HG02884 (cell line): ENCODE results near the gene CPT1B.
"Not testable (repeated sequence)": the region's sequence is repeated elsewhere in the genome, so short reads cannot be mapped to it uniquely, and the experiment has no call there.

Experiments
- ATAC-seq: cut with Tn5 transposase; IDR thresholded peaks from one replicate; pipeline ENCODE4 v1.9.1; 2021; ENCODE audit warnings: mild to moderate bottlenecking, moderate library complexity; ENCODE audit not compliant: unreplicated experiment

Gene CPT1B

DNA sequence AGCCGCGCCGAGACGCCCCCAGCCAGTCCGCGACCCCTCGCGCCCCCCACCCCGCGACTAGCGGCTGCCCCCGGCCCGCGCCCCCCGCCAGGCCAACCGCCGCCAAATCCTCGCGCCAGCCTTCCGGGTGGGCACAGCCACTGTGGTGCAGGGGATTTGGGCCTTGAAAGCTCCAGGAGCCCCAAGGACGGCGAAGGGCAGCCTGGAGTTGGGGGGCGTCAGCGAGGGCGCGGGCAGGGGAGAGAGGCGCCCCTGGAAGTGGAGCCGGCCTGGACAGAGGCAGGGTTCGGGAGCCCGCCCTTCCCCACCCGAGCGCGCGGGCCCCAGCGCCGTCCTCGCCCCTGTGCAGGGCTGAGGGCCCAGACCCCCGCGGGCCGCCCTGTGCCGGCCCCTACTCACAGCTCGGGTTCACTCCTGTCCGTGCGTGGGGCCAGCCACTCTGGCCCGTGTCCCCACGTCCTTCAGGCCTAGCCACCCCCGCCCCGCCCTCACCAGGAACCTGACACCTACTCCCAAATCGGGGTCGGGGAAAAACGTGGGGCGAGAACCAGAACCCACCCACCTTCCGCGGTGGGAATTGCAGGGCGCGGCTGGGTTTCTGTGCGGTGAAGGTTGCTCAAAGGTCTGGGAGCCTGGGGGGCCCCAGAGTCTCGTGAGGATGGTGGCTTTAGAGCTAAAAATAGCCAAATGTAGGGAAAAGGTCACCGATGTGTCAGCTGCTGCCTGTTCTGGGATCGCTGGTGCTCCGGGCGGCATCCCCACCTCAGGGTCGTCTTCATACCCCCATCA lies at the start of gene CPT1B:
Gene CPT1B, minus strand, starts transcription at position 441 of the 789 bp plus-strand sequence. CDS start 512 bp downstream, outside the sequence.
- no peak for ATAC-seq

DNA sequence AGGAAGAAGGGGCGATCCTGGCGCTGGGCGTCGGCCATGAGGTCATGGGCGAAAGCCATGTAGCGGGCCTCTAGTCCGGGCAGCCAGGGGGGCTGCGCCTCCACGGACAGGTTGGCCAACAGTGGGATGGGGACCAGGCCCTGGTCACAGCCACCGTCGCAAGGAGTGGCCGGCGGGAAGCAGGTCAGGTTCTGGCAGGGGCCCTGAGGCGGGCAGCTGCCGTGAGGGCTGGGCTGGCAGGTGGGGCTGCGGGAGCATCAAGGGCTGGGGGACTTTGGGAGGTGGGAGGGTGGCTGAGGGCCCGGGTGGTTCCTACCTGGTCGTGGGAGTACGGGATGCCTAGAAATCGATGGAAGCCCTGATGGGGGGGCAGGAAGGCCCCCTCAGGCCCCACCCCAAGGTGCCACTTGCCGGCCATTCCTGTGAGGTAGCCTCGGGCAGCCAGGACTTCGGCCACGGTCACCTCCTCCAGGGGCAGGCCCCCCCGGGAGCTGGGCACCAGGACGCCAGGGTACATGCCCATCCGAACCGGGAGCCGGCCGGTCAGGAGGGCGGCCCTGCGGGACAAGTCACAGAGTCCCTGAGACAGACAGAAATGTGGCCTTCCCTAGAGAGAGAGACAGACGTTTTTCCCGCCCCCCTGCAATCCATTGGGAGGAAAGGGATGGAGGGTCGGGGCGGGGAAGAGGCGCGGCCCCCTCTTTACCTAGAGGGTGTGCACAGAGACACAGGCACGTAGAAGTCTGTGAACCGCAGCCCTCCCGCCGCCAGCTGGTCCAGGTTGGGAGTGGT lies 48.8 kb upstream of the CPT1B start:
- no peak for ATAC-seq

DNA sequence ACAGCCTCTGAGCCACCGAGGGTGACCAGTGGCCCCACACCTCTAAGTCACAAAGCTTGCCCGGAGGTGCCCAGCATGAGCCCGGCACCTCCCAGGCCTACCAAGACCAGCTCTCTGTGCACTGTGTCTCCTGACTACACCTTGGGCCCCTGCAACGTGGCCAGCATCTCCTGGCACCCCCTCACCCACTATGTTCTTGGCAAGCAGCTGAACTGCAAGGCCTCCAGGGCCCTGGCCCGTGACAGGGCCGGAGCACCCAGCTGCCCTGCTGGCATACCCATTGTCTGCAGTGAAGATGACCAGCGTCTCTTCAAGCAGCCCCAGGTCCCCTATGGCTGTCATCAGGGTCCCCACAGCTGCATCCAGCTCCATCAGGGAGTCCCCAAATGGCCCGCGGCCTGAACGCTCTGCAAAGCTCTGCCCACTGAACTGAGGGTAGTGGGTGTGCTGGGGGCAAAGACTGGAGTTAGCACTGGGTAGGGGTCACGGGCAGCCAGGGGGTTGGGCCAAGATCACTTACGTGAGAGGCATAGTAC lies 48.2 kb upstream of the CPT1B start:
- ATAC-seq = no peak

DNA sequence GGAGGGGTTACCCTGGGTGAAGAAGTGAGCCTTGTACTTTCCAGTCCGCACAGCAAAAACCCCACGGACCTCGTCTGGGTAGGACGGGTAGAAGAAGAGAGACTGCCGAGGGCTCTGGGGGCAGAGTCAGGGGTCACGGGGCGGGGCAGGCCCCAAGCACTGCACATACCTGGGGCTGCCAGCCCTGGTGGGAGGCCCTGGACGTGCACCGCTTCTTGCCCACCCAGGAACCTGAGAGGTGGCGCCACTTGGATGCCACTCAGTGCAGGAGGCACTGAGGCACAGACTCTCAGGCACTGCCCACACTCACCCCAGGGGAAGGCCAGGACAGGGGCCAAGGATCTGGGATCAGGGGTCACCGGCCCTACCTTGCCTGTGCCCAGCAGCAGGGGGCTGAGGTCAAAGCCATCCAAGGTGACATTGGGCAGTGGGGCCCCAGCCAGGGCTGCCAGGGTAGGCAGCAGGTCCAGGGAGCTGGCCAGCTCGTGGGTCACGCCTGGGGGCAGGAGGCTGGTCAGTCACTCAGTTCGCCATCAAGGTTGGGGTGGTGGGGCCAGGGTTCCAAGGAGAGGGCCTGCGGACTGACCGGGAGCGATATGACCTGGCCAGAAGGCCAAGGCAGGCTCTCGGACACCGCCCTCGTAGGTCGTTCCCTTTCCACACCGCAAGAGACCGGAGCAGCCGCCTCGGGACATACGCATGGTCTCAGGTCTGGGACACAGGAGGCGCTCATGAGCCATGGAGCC lies 47.5 kb upstream of the CPT1B start:
- ATAC-seq = no peak

DNA sequence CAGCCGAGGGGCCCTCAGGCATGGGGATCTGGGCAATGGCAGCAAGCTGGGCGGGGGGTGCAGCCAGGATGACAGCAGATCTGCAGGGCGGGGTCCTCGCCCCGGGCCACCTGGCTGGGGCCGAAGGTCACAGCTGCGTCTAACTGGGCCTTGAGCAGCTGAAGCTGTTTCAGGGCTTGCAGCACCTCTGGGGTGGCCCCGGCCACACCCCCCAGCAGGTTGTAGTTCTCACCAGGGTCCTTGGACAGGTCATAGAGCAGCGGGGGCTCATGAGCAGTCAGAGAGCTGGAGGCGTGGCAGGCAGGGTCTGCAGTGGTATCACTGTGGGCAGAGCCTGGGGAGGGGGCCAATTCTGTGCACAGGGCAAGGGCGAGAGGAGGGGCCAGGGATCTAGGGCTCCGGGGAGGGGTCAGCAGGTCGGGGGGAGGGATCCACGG lies 46.9 kb upstream of the CPT1B start:
- no peak for ATAC-seq

DNA sequence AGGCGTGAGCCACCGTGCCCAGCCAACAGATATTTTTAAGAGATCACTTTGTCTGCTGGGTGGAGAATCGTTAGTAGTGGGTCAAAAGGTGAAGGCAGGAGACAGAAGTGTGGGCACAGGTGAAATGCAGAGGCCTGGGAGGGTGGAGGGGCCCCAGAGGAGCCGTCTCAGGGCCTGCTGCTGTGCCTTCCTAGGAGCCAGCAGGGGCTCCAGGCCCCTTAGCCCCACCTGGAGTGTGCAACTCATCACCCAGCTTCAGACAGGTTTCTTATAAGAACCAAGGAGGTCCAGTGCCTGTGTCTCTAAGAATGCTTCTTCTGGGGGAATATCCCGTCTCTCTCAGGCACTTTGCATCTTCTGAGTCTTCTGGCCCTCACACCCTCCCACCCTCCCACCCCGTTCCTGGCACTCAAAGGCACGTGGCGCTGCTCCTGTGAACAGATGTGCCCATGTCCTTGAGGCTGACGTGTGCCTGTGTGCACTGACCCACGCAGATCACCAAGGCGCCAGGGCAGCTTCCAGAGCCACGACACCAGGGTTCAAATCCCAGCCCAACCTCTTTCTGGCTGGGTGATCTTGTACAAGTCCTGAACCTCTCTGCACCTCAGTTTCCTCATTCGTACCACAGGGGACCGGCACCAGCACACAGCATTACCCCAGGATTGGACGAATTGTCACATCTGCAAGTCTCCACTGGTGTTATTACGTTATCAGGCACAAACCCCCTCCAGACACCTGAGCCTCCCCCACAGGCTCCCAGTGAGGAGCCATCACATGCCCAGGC lies 46.3 kb upstream of the CPT1B start:
- ATAC-seq = no peak

DNA sequence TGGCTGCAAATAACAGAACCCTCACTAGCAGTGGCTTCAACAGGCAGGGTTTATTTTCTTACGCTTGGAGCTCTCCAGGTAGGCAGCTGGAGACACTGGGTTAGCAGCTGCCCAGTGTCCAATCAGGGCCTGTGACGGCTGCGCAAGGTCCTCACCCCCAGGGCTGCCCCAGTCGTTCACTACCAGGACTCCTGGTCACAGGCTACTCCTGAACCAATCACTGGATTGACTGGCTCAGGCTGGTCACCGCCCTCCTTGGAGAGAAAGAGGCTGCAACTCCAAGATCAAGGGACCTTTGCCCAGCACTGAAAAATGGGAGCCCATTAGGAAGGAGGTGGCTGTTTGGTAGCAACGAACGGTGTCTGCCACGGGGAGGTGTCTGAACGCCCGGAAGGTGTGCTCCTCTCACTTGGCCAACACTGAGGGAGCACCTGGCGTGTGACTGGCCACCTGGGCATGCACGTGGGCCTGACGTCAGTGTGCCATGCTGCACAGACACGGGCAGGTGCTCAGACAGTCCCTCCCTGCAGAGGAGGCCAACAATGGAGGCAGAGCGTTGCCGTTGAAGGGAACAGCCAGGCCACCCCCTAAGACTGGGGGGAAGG lies 44.6 kb upstream of the CPT1B start:
- no peak for ATAC-seq

DNA sequence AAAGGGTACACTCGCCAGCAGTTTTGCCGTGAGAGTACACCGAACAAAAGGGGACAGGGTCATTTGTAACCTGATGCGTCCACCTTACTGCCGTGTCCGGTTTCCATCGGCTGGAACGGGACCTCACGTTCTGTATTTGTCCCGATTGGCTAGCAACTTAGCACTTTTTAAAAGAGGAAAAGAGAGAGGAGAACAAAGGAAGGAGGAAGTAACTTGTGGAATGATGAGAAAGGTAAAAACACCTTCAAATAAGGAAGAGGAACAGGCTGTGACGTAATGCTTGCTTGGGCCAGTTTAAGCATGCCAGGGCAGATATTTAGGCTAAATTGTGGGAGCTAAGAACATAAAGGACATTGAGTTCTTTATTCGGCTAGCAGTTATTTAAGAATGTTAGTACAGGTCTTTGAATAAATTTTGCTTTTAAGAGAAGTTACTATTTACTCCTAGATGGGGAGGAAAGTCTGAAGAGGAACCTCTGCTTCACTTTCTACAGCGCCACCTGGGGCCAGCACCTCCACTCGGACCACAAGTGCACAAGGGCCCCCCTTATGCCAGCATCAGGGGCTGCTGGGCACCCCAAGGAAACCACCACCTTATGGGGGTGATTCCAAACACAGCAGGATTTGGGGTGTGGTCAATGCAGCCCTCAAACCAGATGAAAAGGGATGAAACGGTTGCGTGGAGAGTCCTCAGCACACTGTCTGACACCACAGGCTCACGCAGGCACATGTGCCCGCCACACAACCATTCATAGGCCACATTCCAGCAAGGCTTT lies 43.9 kb upstream of the CPT1B start:
- ATAC-seq = no peak

DNA sequence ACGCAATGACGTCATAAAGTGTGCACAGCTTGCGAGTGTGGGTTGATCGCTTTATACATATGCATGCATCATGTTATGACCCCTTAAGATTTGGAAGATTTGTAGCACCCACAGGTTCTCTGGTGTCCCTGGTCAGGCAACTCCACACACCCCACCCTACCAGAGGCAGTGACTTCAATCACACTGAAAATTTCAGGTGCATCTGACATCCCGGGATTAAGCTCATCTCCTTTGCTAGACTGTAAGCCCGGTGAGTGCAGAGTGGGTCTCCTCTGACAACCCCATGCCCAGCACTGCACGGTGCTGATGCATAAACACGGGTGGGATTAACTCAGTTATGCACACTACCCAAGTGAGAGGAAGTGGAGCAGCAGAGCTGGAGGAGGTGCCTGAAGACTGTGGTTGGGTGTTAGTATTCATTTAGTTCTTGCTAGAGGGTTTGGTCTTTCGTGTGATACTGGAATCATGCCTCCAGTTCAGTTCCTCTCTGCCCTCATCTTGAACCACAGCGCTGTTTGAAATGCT lies 43.2 kb upstream of the CPT1B start:
- ATAC-seq = no peak

DNA sequence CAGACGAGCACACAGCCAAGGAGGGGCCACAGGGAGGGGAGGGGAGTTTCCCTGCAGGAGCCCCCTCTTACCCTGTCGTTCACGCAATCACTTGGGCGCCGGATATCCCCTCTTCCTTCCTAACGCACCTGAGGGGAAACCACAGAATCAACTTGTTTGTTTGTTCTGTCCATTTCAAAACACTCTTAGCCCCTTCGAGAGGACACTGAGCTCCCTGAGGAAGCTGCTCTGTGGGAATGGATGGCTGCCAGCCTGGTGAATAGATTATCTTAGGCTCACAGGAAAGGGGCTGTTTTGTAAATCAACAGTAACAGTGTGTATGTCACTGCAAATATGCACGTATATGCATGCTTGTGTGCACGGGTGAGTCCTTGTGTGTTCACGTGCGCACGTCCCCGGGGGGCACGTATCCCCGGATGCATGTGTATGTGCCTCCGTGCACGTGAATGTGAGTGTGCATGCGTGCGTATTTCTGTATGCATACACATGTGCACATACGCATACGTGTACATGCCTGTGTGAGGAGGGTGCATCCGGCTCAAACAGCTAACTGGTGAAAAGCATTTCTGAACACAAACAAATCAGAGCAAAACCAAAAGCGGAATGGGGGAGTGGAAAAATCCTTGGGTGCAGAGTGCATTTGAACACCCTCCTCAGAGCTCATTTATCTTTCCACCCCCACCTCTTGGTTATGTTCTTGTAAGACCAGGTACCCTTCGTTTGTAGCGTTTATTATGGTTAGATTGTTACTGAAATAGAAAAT lies 42.5 kb upstream of the CPT1B start:
- ATAC-seq = no peak

DNA sequence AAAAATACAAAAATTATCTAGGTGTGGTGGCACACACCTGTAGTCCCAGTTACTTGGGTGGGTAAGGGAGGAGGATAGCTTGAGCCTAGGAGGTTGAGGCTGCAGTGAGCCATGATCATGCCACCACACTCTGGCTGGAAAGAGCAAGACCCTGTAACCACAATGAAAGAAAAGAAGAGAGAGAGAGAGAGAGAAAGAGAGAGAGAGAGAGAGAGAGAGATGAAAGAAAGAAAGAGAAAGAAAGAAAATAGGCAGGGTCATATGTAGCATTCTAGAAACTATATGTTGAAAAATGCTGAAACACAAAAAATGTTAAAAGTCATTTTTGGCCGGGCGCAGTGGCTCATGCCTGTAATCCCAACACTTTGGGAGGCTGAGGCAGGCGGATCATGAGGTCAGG lies 36.1 kb upstream of the CPT1B start:
- ATAC-seq = not testable (repeated sequence)

DNA sequence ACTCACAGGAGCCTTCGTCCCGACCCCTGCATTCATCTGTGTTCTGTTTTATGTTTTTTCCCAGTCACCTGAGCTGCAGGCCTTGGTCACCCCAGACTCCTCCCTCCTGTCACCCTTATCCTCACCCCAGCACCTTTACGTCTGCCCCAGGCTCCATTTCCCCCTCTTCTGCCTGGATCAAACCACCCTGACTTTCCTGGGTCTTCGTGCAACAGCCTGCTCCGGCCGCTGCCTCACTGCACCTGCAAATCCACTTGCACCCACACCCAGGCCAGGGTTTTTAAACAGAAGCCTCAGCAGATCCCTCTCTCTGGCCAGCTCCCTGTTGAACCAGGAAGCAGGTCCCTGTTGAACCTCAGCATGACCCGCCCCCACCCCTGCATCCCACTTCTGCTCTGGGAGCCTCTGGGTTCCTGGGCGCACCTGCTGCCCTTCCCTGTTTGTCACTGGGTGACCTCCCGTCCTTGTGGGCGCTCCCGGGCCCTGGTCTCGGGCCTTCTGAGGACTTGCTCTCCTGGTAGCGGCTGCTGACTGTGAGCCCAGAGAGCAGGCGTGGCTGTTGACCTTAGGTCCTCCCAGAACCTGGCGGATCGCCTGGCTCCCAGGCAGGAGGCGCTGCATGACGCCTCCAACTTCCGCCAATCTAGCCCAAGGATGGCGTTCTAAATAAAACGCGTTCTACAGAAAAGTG lies 35.2 kb upstream of the CPT1B start:
- no peak for ATAC-seq

DNA sequence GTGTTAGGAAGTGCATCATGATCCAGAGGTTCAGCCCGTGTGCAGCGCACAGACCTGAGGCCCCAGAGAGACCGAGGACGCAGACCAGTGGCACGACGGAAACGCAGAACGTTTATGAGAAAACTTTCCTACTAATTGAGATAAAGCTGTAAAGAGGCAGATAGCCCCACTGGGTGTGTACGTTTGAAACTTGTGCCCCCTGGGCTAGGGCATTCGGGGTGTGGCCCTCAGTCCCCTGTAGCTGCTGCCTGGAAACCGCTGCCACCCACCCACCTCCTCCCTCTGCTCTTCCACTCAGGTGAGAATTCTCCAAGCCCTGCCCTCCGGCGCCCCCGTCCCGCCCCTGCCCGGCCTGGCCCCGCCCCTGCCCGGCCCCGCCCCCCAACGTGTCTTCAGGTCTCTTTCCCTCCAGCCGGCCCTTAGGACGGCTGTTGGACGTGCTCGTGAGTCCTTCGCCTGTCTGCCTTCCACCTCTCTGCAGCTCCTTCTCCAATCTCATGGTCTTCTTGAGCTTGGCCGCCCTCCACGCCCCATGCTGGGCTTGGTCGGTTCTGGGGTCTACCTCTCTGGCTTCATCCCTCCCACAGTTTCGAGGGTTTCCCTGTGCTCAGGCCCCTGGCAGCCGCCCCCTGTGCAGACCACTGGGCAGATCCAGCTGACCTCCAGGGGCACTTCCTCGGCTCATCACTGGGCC lies 34.4 kb upstream of the CPT1B start:
- no peak for ATAC-seq

DNA sequence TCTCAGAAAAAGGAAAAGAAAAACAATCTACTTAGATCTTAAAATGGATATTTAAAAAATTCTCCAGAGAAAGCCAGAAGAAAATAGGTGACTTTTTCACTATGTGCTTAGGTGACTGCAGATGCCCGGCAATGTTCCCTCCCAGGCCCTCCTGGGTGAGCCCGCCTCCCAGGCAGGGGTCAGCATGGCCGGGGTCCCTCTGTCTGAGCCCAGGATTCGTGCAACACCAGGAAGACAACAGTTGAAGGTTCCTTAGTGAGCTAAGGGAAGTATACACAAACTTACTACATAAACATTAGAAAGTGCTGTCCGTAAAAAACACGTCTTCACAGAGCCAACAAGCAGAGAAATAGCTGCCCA lies 33.9 kb upstream of the CPT1B start:
- ATAC-seq = no peak

DNA sequence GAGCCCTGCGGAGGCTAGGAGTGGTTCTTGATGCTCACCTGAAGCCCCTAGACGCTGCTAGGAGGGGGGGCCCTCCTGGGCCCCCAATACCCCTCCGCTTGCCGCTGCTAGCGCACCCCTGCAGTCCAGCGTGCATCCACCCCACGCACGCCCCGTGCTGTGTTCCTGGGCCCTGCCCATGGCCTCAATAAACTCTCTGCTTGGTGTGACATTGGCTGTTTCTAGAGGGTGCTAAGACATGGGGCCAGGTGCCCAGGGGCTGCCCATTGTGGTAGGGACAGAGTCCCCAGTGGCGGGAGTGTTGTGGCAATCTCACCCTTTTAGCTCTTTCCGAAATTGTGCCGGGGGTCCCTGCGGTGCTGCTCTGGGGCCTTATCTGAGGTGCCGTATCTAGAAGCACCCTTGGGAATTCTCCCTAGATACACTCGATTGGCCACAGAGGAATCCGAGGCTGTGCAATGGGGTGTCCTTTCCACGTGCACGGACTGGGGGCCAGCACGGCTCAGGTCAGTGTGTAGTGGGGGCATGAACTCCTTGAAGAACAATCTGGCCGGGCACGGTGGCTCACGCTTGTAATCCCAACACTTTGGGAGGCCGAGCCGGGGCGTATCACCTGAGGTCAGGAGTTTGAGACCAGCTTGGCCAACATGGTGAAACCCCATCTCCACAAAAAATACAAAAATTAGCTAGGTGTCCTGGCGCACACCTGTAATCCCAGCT lies 33.3 kb upstream of the CPT1B start:
- no peak for ATAC-seq

DNA sequence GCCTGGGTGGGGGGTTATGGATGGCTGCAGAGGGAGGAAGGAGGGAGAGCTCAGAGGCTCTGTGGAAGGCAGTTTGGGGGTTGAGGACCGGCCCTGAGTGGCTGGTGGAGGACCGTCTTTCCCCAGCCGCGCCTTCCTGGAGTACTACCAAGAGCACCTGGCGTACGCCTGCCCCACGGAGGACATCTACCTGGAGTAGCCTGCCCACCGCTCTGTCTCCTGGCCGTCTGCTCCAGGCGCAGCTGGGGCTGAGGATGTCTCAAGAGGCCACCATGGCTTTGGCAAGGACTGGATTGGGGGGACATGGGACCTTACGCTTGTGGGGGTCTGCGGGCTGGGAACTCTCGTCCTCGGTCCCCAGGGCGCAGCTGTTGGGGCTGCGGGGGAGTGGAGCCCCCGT lies 32.4 kb upstream of the CPT1B start:
- no peak for ATAC-seq

DNA sequence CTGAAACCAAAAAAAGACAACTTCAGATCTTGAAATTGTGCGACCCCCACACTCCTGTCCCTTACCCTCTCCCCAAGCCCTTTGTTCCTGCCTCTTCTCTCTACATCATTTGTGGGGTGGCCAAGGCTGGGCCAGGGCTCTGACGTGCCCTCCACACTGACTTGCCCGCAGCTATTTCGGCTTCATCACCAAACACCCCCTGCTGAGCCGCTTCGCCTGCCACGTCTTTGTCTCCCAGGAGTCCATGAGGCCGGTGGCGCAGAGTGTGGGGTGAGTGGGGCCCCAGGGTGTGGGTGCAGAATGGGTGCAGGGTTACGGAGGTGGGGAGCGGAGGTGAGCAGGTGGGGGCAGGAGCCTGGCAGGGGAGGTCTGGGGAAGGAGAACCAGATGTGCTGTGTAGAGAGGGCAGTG lies 31.8 kb upstream of the CPT1B start:
- no peak for ATAC-seq
